Natural killer cell (primary cell): ENCODE measurements around the gene VCX. TPM values are rescaled to one million over a fixed set of nuclear protein-coding genes. Genes with fewer than 3 reads are reported as not detected.

Experiments used
- total RNA-seq, 4 donors: library from RNA; stranded (reverse); fragments of 120-200 nt in 1 of 4; gene quantifications; one replicate each; pipeline versions ENCODE4 v1.2.3 to v1.2.4, GENCODE V29; 2013 to 2022

Gene VCX
- total RNA-seq, 3 donors from 2014 or later (not counting 1 experiment from before 2014, with no cell fraction given), result not detected

Other genes starting within 250 kb of the VCX start
- 1 to 10 TPM; 1.2 to 3.5 (median 2.8) TPM for gene PNPLA4, start 84.2 kb downstream of the VCX start, total RNA-seq